Forelimb muscle (tissue), 1 donor: ENCODE data around the gene BTBD3. TPM values are rescaled to one million over a fixed set of nuclear protein-coding genes. Genes with fewer than 3 reads are reported as not detected.
A peak's percentile ranks its signal among the peaks of the same experiment; 100 is the strongest.

Experiments
- DNase-seq: peaks from one replicate; pipeline ENCODE4 v3.0.0-alpha.2; 2013; ENCODE audit warnings: low read depth
- polyA plus RNA-seq: library from polyadenylated mRNA; unstranded; fragments of 120-200 nt; gene quantifications from one replicate; pipeline ENCODE4 v1.2.1, GENCODE V29; 2013; ENCODE audit not compliant: insufficient read length

BTBD3 gene
- 33.4 TPM for polyA plus RNA-seq

GRCh38 chr20:11917663-11918062 lies at the start of gene BTBD3:
TSS of gene BTBD3 (plus strand) at chr20:11917893. CDS start at chr20:11918276, 383 bp downstream.
- DNase-seq, result peak; percentile 88

GRCh38 chr20:11869641-11870040 lies 48.1 kb upstream of the BTBD3 start:
- DNase-seq, result no peak

- DNase-seq, result no peak
Measured at GRCh38 chr20:11870411-11870810, 47.3 kb upstream of the BTBD3 start.

GRCh38 chr20:11876555-11876954 lies 41.1 kb upstream of the BTBD3 start:
- DNase-seq, result no peak

GRCh38 chr20:11880680-11881079 lies 37.0 kb upstream of the BTBD3 start:
- no peak for DNase-seq

- DNase-seq, result no peak
Measured at GRCh38 chr20:11881449-11881848, 36.2 kb upstream of the BTBD3 start.

GRCh38 chr20:11882651-11883050 lies 35.0 kb upstream of the BTBD3 start:
- DNase-seq, result no peak

- DNase-seq, result no peak
Measured at GRCh38 chr20:11888648-11889047, 29.0 kb upstream of the BTBD3 start.

GRCh38 chr20:11890331-11891076 lies 27.2 kb upstream of the BTBD3 start:
- DNase-seq, result peak; percentile 76

GRCh38 chr20:11891077-11891775 lies 26.5 kb upstream of the BTBD3 start:
- DNase-seq, result peak; percentile 8

GRCh38 chr20:11891776-11892545 lies 25.7 kb upstream of the BTBD3 start:
- peak; percentile 44 for DNase-seq

GRCh38 chr20:11894062-11894461 lies 23.6 kb upstream of the BTBD3 start:
- no peak for DNase-seq

GRCh38 chr20:11895861-11896387 lies 21.8 kb upstream of the BTBD3 start:
- no peak for DNase-seq

- DNase-seq, result no peak
Measured at GRCh38 chr20:11901127-11901526, 16.6 kb upstream of the BTBD3 start.

GRCh38 chr20:11902285-11902697 lies 15.4 kb upstream of the BTBD3 start:
- no peak for DNase-seq

GRCh38 chr20:11905460-11906179 lies 12.1 kb upstream of the BTBD3 start:
- no peak for DNase-seq

- no peak for DNase-seq
Measured at GRCh38 chr20:11906626-11907480, 10.8 kb upstream of the BTBD3 start.

- DNase-seq, result no peak
Measured at GRCh38 chr20:11907621-11908020, 10.1 kb upstream of the BTBD3 start.

GRCh38 chr20:11912013-11912658 lies 5.6 kb upstream of the BTBD3 start:
- no peak for DNase-seq
